ENCODE results near the gene HSPA1L. TPM values are rescaled to one million over a fixed set of nuclear protein-coding genes. Genes with fewer than 3 reads are reported as not detected.
A peak's percentile ranks its signal among the peaks of the same experiment; 100 is the strongest.
"Not testable (repeated sequence)": the region's sequence is repeated elsewhere in the genome, so short reads cannot be mapped to it uniquely, and the experiment has no call there.

The HSPA1L gene
- total and polyA plus RNA-seq, 2 donors: 1.2 to 2.4 TPM

- WGBS: 97% methylated on average over 3 of the region's 3 CpGs
- no peaks in the 10 kb centered on the region for H3K27me3 ChIP-seq (ENCODE audit: control insufficient read depth in 2 of 2, insufficient read depth in 1 of 2, low read length in 1 of 2)
- no peak overlapping the region for H3K27ac ChIP-seq (ENCODE audit: low read depth in 1 of 2, low read length in 1 of 2)
- peaks cover 24 to 39% of the 10 kb centered on the region in 2 donors for H3K4me1 ChIP-seq (ENCODE audit: control insufficient read depth in 2 of 2, insufficient read depth in 2 of 2, low read length in 2 of 2)
- DNase-seq (ENCODE audit: low read depth in 6 of 9, low spot score in 9 of 9): no peak
- H3K4me3 ChIP-seq (ENCODE audit: low read length in 2 of 2): no peak overlapping the region
- H3K9me3 ChIP-seq (ENCODE audit: control insufficient read depth in 2 of 2, insufficient read depth in 1 of 2, low read length in 1 of 2): no peaks in the 10 kb centered on the region
- peaks cover 39 to 54% of the 10 kb centered on the region in 2 donors for H3K36me3 ChIP-seq (ENCODE audit: control insufficient read depth in 2 of 2, insufficient read depth in 2 of 2, low read length in 1 of 2)
Measured at GRCh38 chr6:31838968-31839367, 23.9 kb upstream of the HSPA1L start.

GRCh38 chr6:31838114-31838553 is 23.1 kb upstream of the HSPA1L start:
- not testable (repeated sequence) for DNase-seq (ENCODE audit: low read depth in 6 of 9, low spot score in 9 of 9); H3K27me3 ChIP-seq (ENCODE audit: control insufficient read depth in 2 of 2, insufficient read depth in 1 of 2, low read length in 1 of 2); H3K27ac ChIP-seq (ENCODE audit: low read depth in 1 of 2, low read length in 1 of 2); H3K9me3 ChIP-seq (ENCODE audit: control insufficient read depth in 2 of 2, insufficient read depth in 1 of 2, low read length in 1 of 2)
- peak overlapping the region in 1 of 2 donors; percentile 97 for H3K4me3 ChIP-seq (ENCODE audit: low read length in 2 of 2)
- peaks cover 24 to 44% of the 10 kb centered on the region in 2 donors for H3K4me1 ChIP-seq (ENCODE audit: control insufficient read depth in 2 of 2, insufficient read depth in 2 of 2, low read length in 2 of 2)
- 93% methylated on average over 9 of the region's 9 CpGs for WGBS
- peaks cover 39 to 54% of the 10 kb centered on the region in 2 donors for H3K36me3 ChIP-seq (ENCODE audit: control insufficient read depth in 2 of 2, insufficient read depth in 2 of 2, low read length in 1 of 2)

- H3K27ac ChIP-seq (ENCODE audit: low read depth in 1 of 2, low read length in 1 of 2): peak overlapping the region in 1 of 2 donors; percentile 8
- peaks cover 39 to 54% of the 10 kb centered on the region in 2 donors for H3K36me3 ChIP-seq (ENCODE audit: control insufficient read depth in 2 of 2, insufficient read depth in 2 of 2, low read length in 1 of 2)
- H3K27me3 ChIP-seq (ENCODE audit: control insufficient read depth in 2 of 2, insufficient read depth in 1 of 2, low read length in 1 of 2): no peaks in the 10 kb centered on the region
- peak overlapping the region; percentile 59 to 97 for H3K4me3 ChIP-seq (ENCODE audit: low read length in 2 of 2)
- peaks cover 24 to 44% of the 10 kb centered on the region in 2 donors for H3K4me1 ChIP-seq (ENCODE audit: control insufficient read depth in 2 of 2, insufficient read depth in 2 of 2, low read length in 2 of 2)
- no peak for DNase-seq (ENCODE audit: low read depth in 6 of 9, low spot score in 9 of 9)
- H3K9me3 ChIP-seq (ENCODE audit: control insufficient read depth in 2 of 2, insufficient read depth in 1 of 2, low read length in 1 of 2): no peaks in the 10 kb centered on the region
- WGBS: 7% methylated on average over 1 of the region's 1 CpG
Measured at GRCh38 chr6:31837369-31838113, 22.5 kb upstream of the HSPA1L start.

GRCh38 chr6:31836474-31837368 is 21.6 kb upstream of the HSPA1L start:
- Histone ChIP-seq H3K4me3 (ENCODE audit: low read length in 2 of 2) (peak overlapping the region; percentile 59 to 97), H3K9me3 (ENCODE audit: control insufficient read depth in 2 of 2, insufficient read depth in 1 of 2, low read length in 1 of 2) (no peaks in the 10 kb centered on the region), H3K27ac (ENCODE audit: low read depth in 1 of 2, low read length in 1 of 2) (peak overlapping the region in 1 of 2 donors; percentile 62), H3K4me1 (ENCODE audit: control insufficient read depth in 2 of 2, insufficient read depth in 2 of 2, low read length in 2 of 2) (peaks cover 24 to 44% of the 10 kb centered on the region in 2 donors), H3K27me3 (ENCODE audit: control insufficient read depth in 2 of 2, insufficient read depth in 1 of 2, low read length in 1 of 2) (no peaks in the 10 kb centered on the region), H3K36me3 (ENCODE audit: control insufficient read depth in 2 of 2, insufficient read depth in 2 of 2, low read length in 1 of 2) (peaks cover 39 to 54% of the 10 kb centered on the region in 2 donors)
- DNase-seq (ENCODE audit: low read depth in 6 of 9, low spot score in 9 of 9): no peak
- WGBS: 24% methylated on average over 12 of the region's 12 CpGs

- WGBS: 12% methylated on average over 14 of the region's 14 CpGs
- Histone ChIP-seq H3K9me3 (ENCODE audit: control insufficient read depth in 2 of 2, insufficient read depth in 1 of 2, low read length in 1 of 2) (no peaks in the 10 kb centered on the region), H3K4me3 (ENCODE audit: low read length in 2 of 2) (peak overlapping the region; percentile 59 to 97), H3K27me3 (ENCODE audit: control insufficient read depth in 2 of 2, insufficient read depth in 1 of 2, low read length in 1 of 2) (no peaks in the 10 kb centered on the region), H3K4me1 (ENCODE audit: control insufficient read depth in 2 of 2, insufficient read depth in 2 of 2, low read length in 2 of 2) (peaks cover 25 to 45% of the 10 kb centered on the region in 2 donors), H3K36me3 (ENCODE audit: control insufficient read depth in 2 of 2, insufficient read depth in 2 of 2, low read length in 1 of 2) (peaks cover 39 to 50% of the 10 kb centered on the region in 2 donors), H3K27ac (ENCODE audit: low read depth in 1 of 2, low read length in 1 of 2) (peak overlapping the region; percentile 15 to 62)
- no peak for DNase-seq (ENCODE audit: low read depth in 6 of 9, low spot score in 9 of 9)
Measured at GRCh38 chr6:31836047-31836473, 21.0 kb upstream of the HSPA1L start.

GRCh38 chr6:31834367-31835250 is 19.5 kb upstream of the HSPA1L start:
- no peaks in the 10 kb centered on the region for H3K9me3 ChIP-seq (ENCODE audit: control insufficient read depth in 2 of 2, insufficient read depth in 1 of 2, low read length in 1 of 2)
- peaks cover 25 to 35% of the 10 kb centered on the region in 2 donors for H3K36me3 ChIP-seq (ENCODE audit: control insufficient read depth in 2 of 2, insufficient read depth in 2 of 2, low read length in 1 of 2)
- WGBS: under 1% methylated on average over 59 of the region's 59 CpGs
- peak in 8 of 9 donors; percentile 69 to 94 (median 80) for DNase-seq (ENCODE audit: low read depth in 6 of 9, low spot score in 9 of 9)
- peak overlapping the region; percentile 96 to 99 for H3K27ac ChIP-seq (ENCODE audit: low read depth in 1 of 2, low read length in 1 of 2)
- no peaks in the 10 kb centered on the region for H3K27me3 ChIP-seq (ENCODE audit: control insufficient read depth in 2 of 2, insufficient read depth in 1 of 2, low read length in 1 of 2)
- H3K4me3 ChIP-seq (ENCODE audit: low read length in 2 of 2): peak overlapping the region; percentile 59 to 97
- peaks cover 25 to 57% of the 10 kb centered on the region in 2 donors for H3K4me1 ChIP-seq (ENCODE audit: control insufficient read depth in 2 of 2, insufficient read depth in 2 of 2, low read length in 2 of 2)

- peaks cover 0 to 13% of the 10 kb centered on the region in 2 donors for H3K27me3 ChIP-seq (ENCODE audit: control insufficient read depth in 2 of 2, insufficient read depth in 1 of 2, low read length in 1 of 2)
- H3K27ac ChIP-seq (ENCODE audit: low read depth in 1 of 2, low read length in 1 of 2): peak overlapping the region in 1 of 2 donors; percentile 93
- no peak overlapping the region for H3K4me3 ChIP-seq (ENCODE audit: low read length in 2 of 2)
- DNase-seq (ENCODE audit: low read depth in 6 of 9, low spot score in 9 of 9): no peak
- WGBS: 94% methylated on average over 15 of the region's 15 CpGs
- H3K4me1 ChIP-seq (ENCODE audit: control insufficient read depth in 2 of 2, insufficient read depth in 2 of 2, low read length in 2 of 2): peaks cover 11 to 47% of the 10 kb centered on the region in 2 donors
- H3K36me3 ChIP-seq (ENCODE audit: control insufficient read depth in 2 of 2, insufficient read depth in 2 of 2, low read length in 1 of 2): peaks cover 0 to 5% of the 10 kb centered on the region in 2 donors
- H3K9me3 ChIP-seq (ENCODE audit: control insufficient read depth in 2 of 2, insufficient read depth in 1 of 2, low read length in 1 of 2): peaks cover 0 to 4% of the 10 kb centered on the region in 2 donors
Measured at GRCh38 chr6:31831350-31832215, 16.5 kb upstream of the HSPA1L start.
